T-helper 1 cell treated with Interleukin-12 subunit alpha and Interleukin-12 subunit beta and Interleukin-4 antibody, amounts not matched to agents 30 μg/mL and 1 μg/mL, for 36 hours (primary cell): ENCODE data around the gene CYTH2.

ENCODE experiments used
- H3K27ac Mint-ChIP-seq: one replicate; pipeline ENCODE4 v1.8.0; 2021; ENCODE audit warnings: mild to moderate bottlenecking, mixed read lengths
- H3K27me3 Mint-ChIP-seq: one replicate; pipeline ENCODE4 v1.8.0; 2021; ENCODE audit warnings: low read depth, mixed read lengths
- H3K36me3 Mint-ChIP-seq: one replicate; pipeline ENCODE4 v1.8.0; 2021; ENCODE audit warnings: low read depth, mixed read lengths
- H3K4me1 Mint-ChIP-seq: one replicate; pipeline ENCODE4 v1.8.0; 2021; ENCODE audit warnings: low read depth, mixed read lengths
- H3K4me3 Mint-ChIP-seq: one replicate; pipeline ENCODE4 v1.8.0; 2021; ENCODE audit warnings: mild to moderate bottlenecking, moderate library complexity, mixed read lengths
- H3K9me3 Mint-ChIP-seq: one replicate; pipeline ENCODE4 v1.8.0; 2021; ENCODE audit warnings: mixed read lengths

CYTH2 gene

DNA sequence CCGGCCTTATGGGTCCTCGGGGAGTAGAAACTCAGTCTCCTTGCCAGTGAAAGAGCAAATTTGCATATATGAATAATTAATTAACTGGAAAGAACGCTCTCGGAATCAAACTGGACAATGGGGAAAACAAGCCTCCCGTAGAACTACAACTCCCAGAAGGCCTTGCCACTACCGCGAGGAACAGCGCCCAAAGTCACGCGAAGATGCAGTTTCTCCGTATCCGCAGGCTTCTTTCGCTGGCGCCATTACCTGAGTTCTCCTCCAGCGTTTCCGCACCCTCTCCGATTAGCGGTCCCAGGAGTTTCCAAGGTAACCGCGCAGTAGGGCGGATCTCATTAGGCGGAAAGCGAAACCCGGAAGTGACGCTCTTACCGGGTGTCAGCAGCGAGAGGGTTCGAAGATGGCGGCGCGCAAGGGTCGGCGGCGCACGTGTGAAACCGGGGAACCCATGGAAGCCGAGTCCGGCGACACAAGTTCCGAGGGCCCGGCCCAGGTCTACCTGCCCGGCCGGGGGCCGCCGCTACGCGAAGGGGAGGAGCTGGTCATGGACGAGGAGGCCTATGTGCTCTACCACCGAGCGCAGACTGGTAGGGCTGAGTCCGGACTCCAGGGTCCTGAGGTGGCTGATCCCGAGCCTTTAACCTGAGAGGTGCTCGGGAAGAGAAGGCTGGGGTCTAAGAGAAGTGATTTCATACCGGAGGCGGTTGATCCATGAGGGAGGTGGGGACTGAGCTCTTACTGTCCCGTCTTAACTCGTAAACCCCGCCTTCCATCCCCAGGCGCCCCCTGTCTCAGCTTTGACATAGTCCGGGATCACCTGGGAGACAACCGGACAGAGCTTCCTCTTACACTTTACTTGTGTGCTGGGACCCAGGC is 23.3 kb upstream of the CYTH2 start, which contains the start of gene GRWD1:
TSS of gene GRWD1 (plus strand) at position 378 of the 876 bp plus-strand sequence. CDS start at position 401, 23 bp downstream.
- Mint-ChIP-seq H3K27me3 (peaks cover 32% of the 10 kb centered on the region), H3K9me3 (no peaks in the 10 kb centered on the region), H3K4me3 (peak within 1 kb of the TSS; percentile 89), H3K36me3 (peaks cover 28% of the 10 kb centered on the region), H3K27ac (peak within 1 kb of the TSS; percentile 93), H3K4me1 (peaks cover 28% of the 10 kb centered on the region)

DNA sequence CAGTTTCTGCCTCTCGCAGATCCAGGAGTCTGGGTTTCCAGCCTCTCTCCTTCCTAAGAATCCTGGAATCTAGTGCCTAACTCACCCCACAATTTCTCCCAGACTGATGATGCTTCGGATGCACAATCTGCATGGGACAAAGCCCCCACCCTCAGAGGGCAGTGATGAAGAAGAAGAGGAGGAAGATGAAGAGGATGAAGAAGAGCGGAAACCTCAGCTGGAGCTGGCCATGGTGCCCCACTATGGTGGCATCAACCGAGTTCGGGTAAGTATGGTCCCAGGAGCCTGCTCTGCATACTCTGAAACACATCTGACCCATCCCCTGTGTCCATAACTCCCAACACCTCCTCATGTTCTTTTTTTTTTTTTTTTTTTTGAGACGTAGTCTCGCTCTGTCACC is 22.6 kb upstream of the CYTH2 start:
- Mint-ChIP-seq H3K27ac (peak overlapping the region; percentile 93), H3K9me3 (no peaks in the 10 kb centered on the region), H3K27me3 (peaks cover 24% of the 10 kb centered on the region), H3K4me3 (peak overlapping the region; percentile 89), H3K36me3 (peaks cover 31% of the 10 kb centered on the region), H3K4me1 (peaks cover 28% of the 10 kb centered on the region)

DNA sequence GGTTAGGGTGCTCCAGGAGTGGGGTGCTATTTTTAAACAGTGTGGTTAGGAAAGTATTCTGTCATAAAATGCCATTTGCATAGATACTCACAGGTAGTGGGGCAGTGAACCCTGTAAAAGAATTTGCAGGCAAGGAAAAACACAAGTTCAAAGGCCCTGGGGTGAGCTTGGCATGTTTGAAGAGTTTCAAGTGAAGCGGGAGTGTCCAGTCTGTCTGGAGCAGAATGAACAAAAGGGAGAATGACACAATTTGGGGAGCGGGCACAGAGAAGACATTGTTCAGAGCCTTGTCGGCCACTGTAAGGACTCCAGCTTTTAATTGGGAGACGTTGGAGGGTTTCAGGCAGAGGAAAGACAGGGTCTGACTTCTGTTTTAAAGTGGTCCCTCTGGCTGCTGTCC is 20.6 kb upstream of the CYTH2 start:
- peaks cover 17% of the 10 kb centered on the region for H3K27me3 Mint-ChIP-seq
- H3K36me3 Mint-ChIP-seq: peaks cover 39% of the 10 kb centered on the region
- H3K27ac Mint-ChIP-seq: no peak overlapping the region
- H3K4me1 Mint-ChIP-seq: peaks cover 28% of the 10 kb centered on the region
- peak overlapping the region; percentile 0 for H3K4me3 Mint-ChIP-seq
- no peaks in the 10 kb centered on the region for H3K9me3 Mint-ChIP-seq

GRCh38 chr19:48450441-48450840 is 18.7 kb upstream of the CYTH2 start:
- no peak overlapping the region for H3K4me3 Mint-ChIP-seq
- H3K4me1 Mint-ChIP-seq: peaks cover 18% of the 10 kb centered on the region
- no peaks in the 10 kb centered on the region for H3K9me3 Mint-ChIP-seq
- peaks cover 40% of the 10 kb centered on the region for H3K36me3 Mint-ChIP-seq
- H3K27ac Mint-ChIP-seq: no peak overlapping the region
- peaks cover 3% of the 10 kb centered on the region for H3K27me3 Mint-ChIP-seq

DNA sequence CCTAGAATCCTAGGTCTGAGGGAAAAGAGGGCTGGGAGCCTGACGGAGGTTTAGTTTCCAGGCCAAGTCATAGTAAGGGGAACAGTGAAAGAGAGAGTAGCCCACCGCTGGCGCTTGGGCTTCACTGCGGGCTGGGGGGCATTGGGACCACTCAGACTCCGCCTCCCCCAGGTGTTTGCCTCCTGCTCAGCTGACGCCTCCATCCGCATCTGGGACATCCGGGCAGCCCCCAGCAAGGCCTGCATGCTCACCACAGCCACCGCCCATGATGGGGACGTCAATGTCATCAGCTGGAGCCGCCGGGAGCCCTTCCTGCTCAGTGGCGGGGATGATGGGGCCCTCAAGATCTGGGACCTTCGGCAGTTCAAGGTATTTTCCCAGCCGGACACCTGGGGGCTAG is 18.3 kb upstream of the CYTH2 start:
- peaks cover 36% of the 10 kb centered on the region for H3K36me3 Mint-ChIP-seq

GRCh38 chr19:48451624-48452023 is 17.5 kb upstream of the CYTH2 start:
- Mint-ChIP-seq H3K27ac (no peak overlapping the region), H3K4me1 (peaks cover 12% of the 10 kb centered on the region), H3K27me3 (no peaks in the 10 kb centered on the region), H3K36me3 (peaks cover 36% of the 10 kb centered on the region), H3K4me3 (no peak overlapping the region), H3K9me3 (no peaks in the 10 kb centered on the region)

More for the DNA sequence above, 18.3 kb upstream of the CYTH2 start:
- Mint-ChIP-seq H3K4me3 (no peak overlapping the region), H3K27me3 (no peaks in the 10 kb centered on the region), H3K27ac (no peak overlapping the region), H3K9me3 (no peaks in the 10 kb centered on the region), H3K4me1 (peaks cover 14% of the 10 kb centered on the region)

DNA sequence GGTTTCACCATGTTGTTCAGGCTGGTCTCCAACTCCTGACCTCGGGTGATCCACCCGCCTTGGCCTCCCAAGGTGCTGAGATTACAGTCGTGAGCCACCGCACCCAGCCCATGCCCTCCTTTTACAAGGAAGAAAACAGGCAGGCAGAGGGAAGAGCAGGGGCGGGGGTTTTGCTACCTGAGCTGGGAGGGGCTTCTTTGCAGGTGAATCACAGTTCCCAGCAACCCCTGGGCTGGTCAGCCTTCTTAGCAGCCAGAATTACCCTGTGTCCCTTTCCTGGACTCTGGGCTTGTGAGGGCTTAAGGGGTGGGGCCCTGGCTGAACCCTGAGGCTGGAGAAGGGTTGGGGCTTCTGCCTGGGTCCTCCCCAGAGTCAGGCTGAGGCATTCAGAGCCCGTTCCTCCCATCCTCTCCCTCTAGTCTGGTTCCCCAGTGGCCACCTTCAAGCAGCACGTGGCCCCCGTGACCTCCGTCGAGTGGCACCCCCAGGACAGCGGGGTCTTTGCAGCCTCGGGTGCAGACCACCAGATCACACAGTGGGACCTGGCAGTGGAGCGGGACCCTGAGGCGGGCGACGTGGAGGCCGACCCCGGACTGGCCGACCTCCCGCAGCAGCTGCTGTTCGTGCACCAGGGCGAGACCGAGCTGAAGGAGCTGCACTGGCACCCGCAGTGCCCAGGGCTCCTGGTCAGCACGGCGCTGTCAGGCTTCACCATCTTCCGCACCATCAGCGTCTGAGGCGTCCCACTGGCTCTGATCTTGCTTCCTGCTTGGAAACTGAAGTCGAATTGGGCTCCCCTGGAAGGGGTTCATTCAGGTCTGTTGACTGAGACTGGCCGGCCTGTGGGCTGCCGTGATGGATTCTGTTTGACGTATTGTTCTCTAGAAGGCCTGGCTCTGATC is 16.6 kb upstream of the CYTH2 start:
- H3K27me3 Mint-ChIP-seq: no peaks in the 10 kb centered on the region
- peaks cover 9% of the 10 kb centered on the region for H3K4me1 Mint-ChIP-seq
- no peak overlapping the region for H3K27ac Mint-ChIP-seq
- no peaks in the 10 kb centered on the region for H3K9me3 Mint-ChIP-seq
- H3K36me3 Mint-ChIP-seq: peaks cover 36% of the 10 kb centered on the region
- H3K4me3 Mint-ChIP-seq: no peak overlapping the region

GRCh38 chr19:48454150-48454730 is 14.9 kb upstream of the CYTH2 start:
- H3K4me1 Mint-ChIP-seq: peaks cover 3% of the 10 kb centered on the region
- H3K9me3 Mint-ChIP-seq: no peaks in the 10 kb centered on the region
- no peak overlapping the region for H3K4me3 Mint-ChIP-seq
- H3K27me3 Mint-ChIP-seq: no peaks in the 10 kb centered on the region
- no peak overlapping the region for H3K27ac Mint-ChIP-seq
- peaks cover 26% of the 10 kb centered on the region for H3K36me3 Mint-ChIP-seq

GRCh38 chr19:48455171-48455907 is 13.8 kb upstream of the CYTH2 start, which contains the start of gene KCNJ14:
TSS of gene KCNJ14 (plus strand) at chr19:48455574. CDS start at chr19:48461725, 6,151 bp downstream.
- Mint-ChIP-seq H3K4me1 (peaks cover 3% of the 10 kb centered on the region), H3K36me3 (peaks cover 23% of the 10 kb centered on the region), H3K27ac (no peak within 1 kb of the TSS), H3K9me3 (no peaks in the 10 kb centered on the region), H3K27me3 (no peaks in the 10 kb centered on the region), H3K4me3 (no peak within 1 kb of the TSS)

DNA sequence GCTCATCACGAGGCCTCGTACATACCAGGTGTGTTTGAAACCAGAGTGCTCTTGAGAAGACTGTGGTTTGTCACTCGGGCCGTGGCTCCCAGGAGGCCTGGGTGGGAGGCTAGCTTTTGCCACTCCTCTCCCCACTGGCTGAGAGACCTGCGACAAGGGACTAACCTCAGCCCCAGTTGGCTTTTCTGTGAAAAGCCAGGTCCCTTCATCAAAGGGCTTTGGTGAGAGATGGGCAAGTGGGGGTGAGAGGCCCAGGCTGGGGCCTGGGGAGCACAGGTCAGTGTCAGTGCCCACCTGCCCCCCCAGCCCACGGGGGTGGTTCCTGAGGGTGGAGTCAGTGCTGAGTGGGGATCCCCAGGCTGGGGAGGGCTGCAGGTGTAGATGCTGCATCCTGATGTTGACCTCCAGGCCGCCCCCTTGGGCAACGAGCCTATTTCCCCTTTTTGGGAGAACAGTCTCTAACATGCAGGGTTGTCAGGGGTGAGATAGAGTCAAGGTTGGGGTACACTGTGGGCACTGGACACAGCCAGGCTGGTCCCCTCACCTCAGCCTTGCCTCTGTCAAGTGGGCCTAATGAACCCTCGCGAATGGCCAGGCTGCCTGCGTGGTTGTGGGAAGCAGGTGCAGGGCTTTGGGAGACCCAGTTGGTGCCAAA is 13.1 kb upstream of the CYTH2 start:
- no peaks in the 10 kb centered on the region for H3K9me3 Mint-ChIP-seq
- H3K4me1 Mint-ChIP-seq: peaks cover 3% of the 10 kb centered on the region
- H3K27me3 Mint-ChIP-seq: no peaks in the 10 kb centered on the region
- no peak overlapping the region for H3K27ac Mint-ChIP-seq
- peaks cover 23% of the 10 kb centered on the region for H3K36me3 Mint-ChIP-seq
- H3K4me3 Mint-ChIP-seq: no peak overlapping the region

DNA sequence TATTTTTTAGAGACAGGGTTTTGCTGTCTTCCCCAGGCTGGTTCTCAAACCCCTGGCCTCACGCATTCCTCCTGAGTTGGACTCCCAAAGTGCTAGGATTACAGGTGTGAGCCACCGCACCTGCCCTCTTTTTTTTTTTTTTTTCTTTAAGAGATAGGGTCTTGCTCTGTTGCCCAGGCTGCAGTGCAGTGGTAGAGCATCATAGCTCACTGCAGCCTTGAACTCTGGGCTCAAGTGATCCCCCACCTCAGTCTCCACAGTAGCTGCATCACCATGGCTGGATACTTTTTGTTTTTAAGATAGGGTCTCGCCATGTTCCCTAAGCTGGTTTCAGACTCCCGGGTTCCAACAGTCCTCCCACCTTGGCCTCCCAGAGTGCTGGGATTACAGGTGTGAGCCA is 12.3 kb upstream of the CYTH2 start:
- no peaks in the 10 kb centered on the region for H3K27me3 Mint-ChIP-seq
- no peak overlapping the region for H3K27ac Mint-ChIP-seq
- H3K36me3 Mint-ChIP-seq: peaks cover 18% of the 10 kb centered on the region
- H3K9me3 Mint-ChIP-seq: no peaks in the 10 kb centered on the region
- peaks cover 3% of the 10 kb centered on the region for H3K4me1 Mint-ChIP-seq
- H3K4me3 Mint-ChIP-seq: no peak overlapping the region

- Mint-ChIP-seq H3K4me1 (peaks cover 3% of the 10 kb centered on the region), H3K9me3 (no peaks in the 10 kb centered on the region), H3K36me3 (peaks cover 12% of the 10 kb centered on the region), H3K4me3 (no peak overlapping the region), H3K27me3 (no peaks in the 10 kb centered on the region), H3K27ac (no peak overlapping the region)
These were observed 11.2 kb upstream of the CYTH2 start for GRCh38 chr19:48458016-48458415.

DNA sequence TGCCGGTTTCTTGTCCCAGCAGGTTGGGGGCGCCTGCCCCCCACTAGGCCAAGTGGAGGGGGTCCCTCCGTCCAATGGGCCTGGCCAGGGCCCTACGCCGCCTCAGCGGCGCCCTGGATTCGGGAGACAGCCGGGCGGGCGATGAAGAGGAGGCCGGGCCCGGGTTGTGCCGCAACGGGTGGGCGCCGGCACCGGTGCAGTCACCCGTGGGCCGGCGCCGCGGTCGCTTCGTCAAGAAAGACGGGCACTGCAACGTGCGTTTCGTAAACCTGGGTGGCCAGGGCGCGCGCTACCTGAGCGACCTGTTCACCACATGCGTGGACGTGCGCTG is 7.6 kb upstream of the CYTH2 start:
- H3K9me3 Mint-ChIP-seq: no peaks in the 10 kb centered on the region
- no peaks in the 10 kb centered on the region for H3K4me1 Mint-ChIP-seq
- peaks cover 5% of the 10 kb centered on the region for H3K36me3 Mint-ChIP-seq
- H3K27ac Mint-ChIP-seq: no peak overlapping the region
- no peaks in the 10 kb centered on the region for H3K27me3 Mint-ChIP-seq
- no peak overlapping the region for H3K4me3 Mint-ChIP-seq
